ENCODE results near the gene CD40LG. TPM values are rescaled to one million over a fixed set of nuclear protein-coding genes. Genes with fewer than 3 reads are reported as not detected.

Gene CD40LG
- total RNA-seq = not detected
- 0.58 TPM for polyA plus RNA-seq

DNA sequence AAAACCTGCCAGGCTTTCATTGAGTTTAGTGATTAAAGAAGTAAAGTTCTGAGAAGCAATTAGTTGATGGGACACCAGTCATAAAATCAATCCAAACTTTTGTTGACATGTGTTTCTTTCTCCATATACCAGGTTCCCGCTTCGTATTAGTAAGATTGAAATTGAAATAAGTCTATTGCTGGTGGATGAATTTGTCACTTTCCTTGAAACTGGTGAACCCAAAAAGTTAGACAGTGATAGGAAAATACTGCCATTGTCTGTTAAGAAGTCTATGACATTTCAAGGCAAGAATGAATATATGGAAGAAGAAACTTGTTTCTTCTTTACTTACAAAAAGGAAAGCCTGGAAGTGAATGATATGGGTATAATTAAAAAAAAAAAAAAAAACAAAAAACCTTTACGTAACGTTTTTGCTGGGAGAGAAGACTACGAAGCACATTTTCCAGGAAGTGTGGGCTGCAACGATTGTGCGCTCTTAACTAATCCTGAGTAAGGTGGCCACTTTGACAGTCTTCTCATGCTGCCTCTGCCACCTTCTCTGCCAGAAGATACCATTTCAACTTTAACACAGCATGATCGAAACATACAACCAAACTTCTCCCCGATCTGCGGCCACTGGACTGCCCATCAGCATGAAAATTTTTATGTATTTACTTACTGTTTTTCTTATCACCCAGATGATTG lies at the start of gene CD40LG:
TSS of gene CD40LG (plus strand) at position 482 of the 684 bp plus-strand sequence. CDS start at position 573, 91 bp downstream.
- DNase-seq (ENCODE audit: extremely low spot score) = no peak
- Histone ChIP-seq H3K4me1 (ENCODE audit: insufficient read depth) (no peaks in the 10 kb centered on the region), H3K27ac (ENCODE audit: low read depth) (no peak within 1 kb of the TSS), H3K4me3 (ENCODE audit: low read depth, low read length) (no peak within 1 kb of the TSS), H3K36me3 (ENCODE audit: insufficient read depth) (no peaks in the 10 kb centered on the region)
- WGBS = 88% methylated on average over 10 of the region's 10 CpGs

GRCh38 chrX:136598631-136599030 lies 49.3 kb upstream of the CD40LG start:
- 72% methylated on average over 8 of the region's 8 CpGs for WGBS
- H3K36me3 ChIP-seq (ENCODE audit: insufficient read depth) = no peaks in the 10 kb centered on the region
- DNase-seq (ENCODE audit: extremely low spot score) = no peak
- no peaks in the 10 kb centered on the region for H3K4me1 ChIP-seq (ENCODE audit: insufficient read depth)
- H3K4me3 ChIP-seq (ENCODE audit: low read depth, low read length) = no peak overlapping the region
- no peak overlapping the region for H3K27ac ChIP-seq (ENCODE audit: low read depth)

GRCh38 chrX:136600059-136600458 lies 47.9 kb upstream of the CD40LG start:
- H3K27ac ChIP-seq (ENCODE audit: low read depth) = no peak overlapping the region
- H3K4me1 ChIP-seq (ENCODE audit: insufficient read depth) = no peaks in the 10 kb centered on the region
- DNase-seq (ENCODE audit: extremely low spot score) = no peak
- H3K36me3 ChIP-seq (ENCODE audit: insufficient read depth) = no peaks in the 10 kb centered on the region
- 82% methylated on average over 1 of the region's 1 CpG for whole genome bisulfite sequencing
- no peak overlapping the region for H3K4me3 ChIP-seq (ENCODE audit: low read depth, low read length)

DNA sequence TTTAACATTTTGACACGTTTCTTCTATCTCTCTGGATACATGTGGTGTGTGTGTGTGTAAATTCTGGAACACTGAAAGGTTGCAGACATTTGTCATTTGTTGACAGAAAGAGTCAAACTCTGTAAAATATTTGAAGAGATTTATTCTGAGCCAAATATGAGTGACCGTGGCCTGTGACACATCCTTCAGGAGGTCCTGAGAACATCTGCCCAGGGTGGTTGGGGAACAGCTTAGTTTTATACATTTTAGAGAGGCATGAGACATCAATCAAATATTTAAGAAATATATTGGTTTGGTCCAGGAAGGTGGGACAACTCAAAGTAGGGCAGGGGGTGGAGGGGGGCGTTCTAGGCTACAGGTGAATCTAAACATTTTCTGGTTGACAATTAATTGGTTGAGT lies 40.7 kb upstream of the CD40LG start:
- 49% methylated on average over 3 of the region's 3 CpGs for WGBS

GRCh38 chrX:136608295-136608933 lies 39.5 kb upstream of the CD40LG start:
- no peak for DNase-seq (ENCODE audit: extremely low spot score)
- no peaks in the 10 kb centered on the region for H3K36me3 ChIP-seq (ENCODE audit: insufficient read depth)
- WGBS = 54% methylated on average over 10 of the region's 10 CpGs
- no peak overlapping the region for H3K4me3 ChIP-seq (ENCODE audit: low read depth, low read length)
- H3K27ac ChIP-seq (ENCODE audit: low read depth) = no peak overlapping the region
- H3K4me1 ChIP-seq (ENCODE audit: insufficient read depth) = no peaks in the 10 kb centered on the region

More for the DNA sequence above, 40.7 kb upstream of the CD40LG start:
- Histone ChIP-seq H3K36me3 (ENCODE audit: insufficient read depth) (no peaks in the 10 kb centered on the region), H3K27ac (ENCODE audit: low read depth) (no peak overlapping the region), H3K4me3 (ENCODE audit: low read depth, low read length) (no peak overlapping the region), H3K4me1 (ENCODE audit: insufficient read depth) (no peaks in the 10 kb centered on the region)
- no peak for DNase-seq (ENCODE audit: extremely low spot score)

- 88% methylated on average over 6 of the region's 6 CpGs for WGBS
- H3K27ac ChIP-seq (ENCODE audit: low read depth) = no peak overlapping the region
- H3K4me3 ChIP-seq (ENCODE audit: low read depth, low read length) = no peak overlapping the region
- no peaks in the 10 kb centered on the region for H3K36me3 ChIP-seq (ENCODE audit: insufficient read depth)
- H3K4me1 ChIP-seq (ENCODE audit: insufficient read depth) = no peaks in the 10 kb centered on the region
- DNase-seq (ENCODE audit: extremely low spot score) = no peak
Measured at GRCh38 chrX:136616987-136617685, 30.8 kb upstream of the CD40LG start.

- DNase-seq (ENCODE audit: extremely low spot score) = no peak
- no peak overlapping the region for H3K27ac ChIP-seq (ENCODE audit: low read depth)
- H3K36me3 ChIP-seq (ENCODE audit: insufficient read depth) = no peaks in the 10 kb centered on the region
- H3K4me1 ChIP-seq (ENCODE audit: insufficient read depth) = no peaks in the 10 kb centered on the region
- no peak overlapping the region for H3K4me3 ChIP-seq (ENCODE audit: low read depth, low read length)
- WGBS = 86% methylated on average over 14 of the region's 14 CpGs
Measured at GRCh38 chrX:136619899-136620505, 28.0 kb upstream of the CD40LG start.

- H3K4me3 ChIP-seq (ENCODE audit: low read depth, low read length) = no peak overlapping the region
- H3K4me1 ChIP-seq (ENCODE audit: insufficient read depth) = no peaks in the 10 kb centered on the region
- no peaks in the 10 kb centered on the region for H3K36me3 ChIP-seq (ENCODE audit: insufficient read depth)
- H3K27ac ChIP-seq (ENCODE audit: low read depth) = no peak overlapping the region
- DNase-seq (ENCODE audit: extremely low spot score) = no peak
Measured at GRCh38 chrX:136620780-136621179, 27.2 kb upstream of the CD40LG start.

DNA sequence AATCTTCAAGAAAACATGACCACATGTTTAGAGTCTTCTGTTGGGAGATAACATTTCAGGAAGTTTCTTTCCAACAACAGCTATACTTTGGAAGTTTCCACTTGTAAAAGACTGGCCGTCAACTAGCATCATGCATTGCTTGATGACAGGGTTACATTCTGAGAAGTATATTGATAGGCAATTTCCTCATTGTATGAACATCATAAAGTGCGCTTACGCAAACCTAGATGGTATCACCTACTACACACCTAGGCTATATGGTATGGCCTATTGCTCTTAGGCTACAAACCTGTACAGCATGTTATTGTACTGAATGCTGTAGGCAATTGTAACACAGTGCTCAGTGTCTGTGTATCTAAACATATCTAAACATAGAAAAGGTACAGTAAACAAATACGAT lies 25.4 kb upstream of the CD40LG start:
- no peak overlapping the region for H3K27ac ChIP-seq (ENCODE audit: low read depth)
- no peak overlapping the region for H3K4me3 ChIP-seq (ENCODE audit: low read depth, low read length)
- 92% methylated on average over 4 of the region's 4 CpGs for WGBS
- DNase-seq (ENCODE audit: extremely low spot score) = no peak
- no peaks in the 10 kb centered on the region for H3K4me1 ChIP-seq (ENCODE audit: insufficient read depth)
- no peaks in the 10 kb centered on the region for H3K36me3 ChIP-seq (ENCODE audit: insufficient read depth)

DNA sequence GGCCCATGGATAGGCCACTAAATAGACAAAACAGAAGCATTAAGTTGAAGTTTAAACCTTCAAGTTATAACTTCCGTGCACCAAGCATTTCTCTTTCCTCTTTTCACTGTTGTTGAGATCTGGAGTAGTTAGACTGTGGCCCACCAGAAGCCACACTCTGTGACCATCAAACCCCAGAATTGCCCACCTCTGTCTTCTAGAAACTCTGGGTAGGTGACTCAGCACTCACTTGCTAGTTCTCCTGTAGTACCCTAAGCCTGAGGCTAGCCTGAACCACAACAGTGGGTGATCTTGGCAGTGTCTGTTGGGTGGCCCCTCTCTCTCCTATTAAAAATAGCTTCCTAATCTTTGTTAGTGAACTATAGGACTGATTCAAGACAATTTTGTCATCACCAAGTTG lies 24.6 kb upstream of the CD40LG start:
- Histone ChIP-seq H3K4me1 (ENCODE audit: insufficient read depth) (no peaks in the 10 kb centered on the region), H3K27ac (ENCODE audit: low read depth) (no peak overlapping the region), H3K36me3 (ENCODE audit: insufficient read depth) (no peaks in the 10 kb centered on the region), H3K4me3 (ENCODE audit: low read depth, low read length) (no peak overlapping the region)
- WGBS = 94% methylated on average over 1 of the region's 1 CpG
- DNase-seq (ENCODE audit: extremely low spot score) = no peak

DNA sequence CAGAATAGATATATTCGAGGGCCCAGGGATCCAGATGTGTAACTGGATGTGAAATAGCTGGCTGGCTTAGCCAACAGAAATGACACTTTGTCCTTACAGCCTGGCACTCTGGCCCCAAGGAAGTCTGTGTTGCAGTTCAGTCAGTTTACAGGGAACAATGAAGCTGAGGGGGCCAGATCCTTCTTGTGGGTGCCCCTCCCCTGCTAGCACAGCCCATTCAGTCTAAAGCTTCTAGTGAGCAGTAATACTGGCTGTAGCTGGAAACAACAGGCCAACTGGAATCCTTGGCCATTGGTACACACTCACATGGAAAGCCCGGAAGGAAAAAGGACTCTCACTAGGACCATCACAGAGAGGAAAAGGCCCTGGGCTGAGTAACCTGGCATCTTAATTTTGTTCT lies 22.7 kb upstream of the CD40LG start:
- 81% methylated on average over 2 of the region's 2 CpGs for WGBS
- no peaks in the 10 kb centered on the region for H3K4me1 ChIP-seq (ENCODE audit: insufficient read depth)
- no peak overlapping the region for H3K27ac ChIP-seq (ENCODE audit: low read depth)
- DNase-seq (ENCODE audit: extremely low spot score) = no peak
- H3K4me3 ChIP-seq (ENCODE audit: low read depth, low read length) = no peak overlapping the region
- H3K36me3 ChIP-seq (ENCODE audit: insufficient read depth) = no peaks in the 10 kb centered on the region

- Histone ChIP-seq H3K36me3 (ENCODE audit: insufficient read depth) (no peaks in the 10 kb centered on the region), H3K27ac (ENCODE audit: low read depth) (no peak overlapping the region), H3K4me1 (ENCODE audit: insufficient read depth) (no peaks in the 10 kb centered on the region), H3K4me3 (ENCODE audit: low read depth, low read length) (no peak overlapping the region)
- no peak for DNase-seq (ENCODE audit: extremely low spot score)
- 82% methylated on average over 2 of the region's 2 CpGs for WGBS
Measured at GRCh38 chrX:136626237-136626636, 21.7 kb upstream of the CD40LG start.

DNA sequence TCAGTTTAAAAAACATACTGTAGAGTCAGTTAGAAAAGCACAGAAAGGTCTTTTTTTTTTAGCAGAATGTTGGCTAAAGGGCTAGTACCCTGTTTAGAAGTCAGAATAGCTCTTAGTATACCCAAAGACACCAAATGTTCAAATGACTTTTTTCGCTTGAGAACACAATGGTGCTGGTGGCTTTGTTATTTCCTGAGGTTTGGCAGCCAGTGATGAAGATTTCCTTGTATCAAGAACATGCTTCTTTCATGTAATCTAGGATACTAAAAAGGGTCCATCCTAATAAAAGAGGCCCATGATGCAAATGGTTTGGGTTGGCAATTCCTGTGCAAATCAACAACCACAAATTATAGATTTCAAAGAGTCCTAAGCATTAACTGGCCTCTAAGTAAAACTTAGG lies 21.1 kb upstream of the CD40LG start:
- no peak overlapping the region for H3K4me3 ChIP-seq (ENCODE audit: low read depth, low read length)
- no peaks in the 10 kb centered on the region for H3K36me3 ChIP-seq (ENCODE audit: insufficient read depth)

GRCh38 chrX:136627409-136627808 lies 20.5 kb upstream of the CD40LG start:
- WGBS = 78% methylated on average over 4 of the region's 4 CpGs
- no peak overlapping the region for H3K27ac ChIP-seq (ENCODE audit: low read depth)
- H3K4me1 ChIP-seq (ENCODE audit: insufficient read depth) = no peaks in the 10 kb centered on the region
- DNase-seq (ENCODE audit: extremely low spot score) = no peak
- H3K36me3 ChIP-seq (ENCODE audit: insufficient read depth) = no peaks in the 10 kb centered on the region
- no peak overlapping the region for H3K4me3 ChIP-seq (ENCODE audit: low read depth, low read length)

More for the DNA sequence above, 21.1 kb upstream of the CD40LG start:
- no peaks in the 10 kb centered on the region for H3K4me1 ChIP-seq (ENCODE audit: insufficient read depth)
- no peak overlapping the region for H3K27ac ChIP-seq (ENCODE audit: low read depth)
- 81% methylated on average over 1 of the region's 1 CpG for WGBS
- no peak for DNase-seq (ENCODE audit: extremely low spot score)

Data from urinary bladder (tissue), 4 donors.